ENCODE results near the gene CPNE2.
"Not testable (repeated sequence)": the region's sequence is repeated elsewhere in the genome, so short reads cannot be mapped to it uniquely, and the experiment has no call there.

Gene CPNE2

GRCh38 chr16:57178196-57178595, 85.8 kb downstream of the CPNE2 start:
- Histone ChIP-seq H3K27ac (ENCODE audit: low read depth, low read length) (no peak overlapping the region), H3K4me1 (ENCODE audit: control insufficient read depth, insufficient read depth, low read length) (peaks cover 24% of the 10 kb centered on the region), H3K27me3 (ENCODE audit: control insufficient read depth, insufficient read depth, low read length) (no peaks in the 10 kb centered on the region)

DNA sequence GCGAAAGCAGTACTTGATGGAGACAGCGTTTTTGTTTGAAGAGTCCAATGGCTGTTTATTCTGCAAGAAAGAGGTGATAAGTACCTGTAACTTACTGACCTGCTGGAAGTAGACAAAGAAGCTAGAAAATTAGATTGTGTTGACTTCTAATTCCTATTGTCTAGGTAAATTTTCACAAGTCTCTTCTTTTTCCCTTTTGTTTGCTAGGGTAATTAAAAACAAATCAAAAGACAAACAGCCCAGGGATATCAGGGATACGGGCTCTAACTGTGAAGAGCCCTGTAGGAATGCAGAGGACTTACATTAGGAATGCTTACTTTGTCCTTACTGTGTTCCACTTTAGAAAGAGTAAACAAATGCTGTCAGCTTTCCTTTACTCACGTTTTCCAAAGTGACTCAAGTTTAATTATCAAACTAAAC, 86.4 kb downstream of the CPNE2 start:
- H3K36me3 ChIP-seq (ENCODE audit: control insufficient read depth, insufficient read depth, low read length) = 0 out of 2 replicates have a peak, but pooled peaks cover under 1% of the 10 kb centered on the region
- H3K4me3 ChIP-seq (ENCODE audit: low read depth, low read length) = no peak overlapping the region
- H3K27ac ChIP-seq (ENCODE audit: low read depth, low read length) = peak overlapping the region; percentile 72
- no peaks in the 10 kb centered on the region for H3K9me3 ChIP-seq (ENCODE audit: control insufficient read depth, insufficient read depth, low read length)
- peaks cover 24% of the 10 kb centered on the region for H3K4me1 ChIP-seq (ENCODE audit: control insufficient read depth, insufficient read depth, low read length)
- no peak overlapping the region for H3K9ac ChIP-seq (ENCODE audit: low read depth, low read length)
- no peaks in the 10 kb centered on the region for H3K27me3 ChIP-seq (ENCODE audit: control insufficient read depth, insufficient read depth, low read length)

More at GRCh38 chr16:57178196-57178595, 85.8 kb downstream of the CPNE2 start:
- no peak overlapping the region for H3K9ac ChIP-seq (ENCODE audit: low read depth, low read length)
- no peaks in the 10 kb centered on the region for H3K9me3 ChIP-seq (ENCODE audit: control insufficient read depth, insufficient read depth, low read length)
- H3K4me3 ChIP-seq (ENCODE audit: low read depth, low read length) = no peak overlapping the region
- 0 out of 2 replicates have a peak, but pooled peaks cover 4% of the 10 kb centered on the region for H3K36me3 ChIP-seq (ENCODE audit: control insufficient read depth, insufficient read depth, low read length)

- no peaks in the 10 kb centered on the region for H3K36me3 ChIP-seq (ENCODE audit: control insufficient read depth, insufficient read depth, low read length)
Measured at GRCh38 chr16:57179215-57179828, 86.9 kb downstream of the CPNE2 start.

GRCh38 chr16:57184113-57184512, 91.7 kb downstream of the CPNE2 start:
- no peak overlapping the region for H3K9ac ChIP-seq (ENCODE audit: low read depth, low read length)
- no peaks in the 10 kb centered on the region for H3K9me3 ChIP-seq (ENCODE audit: control insufficient read depth, insufficient read depth, low read length)
- peaks cover 39% of the 10 kb centered on the region for H3K4me1 ChIP-seq (ENCODE audit: control insufficient read depth, insufficient read depth, low read length)
- H3K27ac ChIP-seq (ENCODE audit: low read depth, low read length) = no peak overlapping the region
- H3K36me3 ChIP-seq (ENCODE audit: control insufficient read depth, insufficient read depth, low read length) = no peaks in the 10 kb centered on the region
- H3K4me3 ChIP-seq (ENCODE audit: low read depth, low read length) = peak overlapping the region; percentile 87
- H3K27me3 ChIP-seq (ENCODE audit: control insufficient read depth, insufficient read depth, low read length) = no peaks in the 10 kb centered on the region

More at GRCh38 chr16:57179215-57179828, 86.9 kb downstream of the CPNE2 start:
- H3K27ac ChIP-seq (ENCODE audit: low read depth, low read length) = peak overlapping the region; percentile 72
- H3K9me3 ChIP-seq (ENCODE audit: control insufficient read depth, insufficient read depth, low read length) = no peaks in the 10 kb centered on the region
- H3K9ac ChIP-seq (ENCODE audit: low read depth, low read length) = no peak overlapping the region
- H3K4me3 ChIP-seq (ENCODE audit: low read depth, low read length) = no peak overlapping the region
- peaks cover 26% of the 10 kb centered on the region for H3K4me1 ChIP-seq (ENCODE audit: control insufficient read depth, insufficient read depth, low read length)
- no peaks in the 10 kb centered on the region for H3K27me3 ChIP-seq (ENCODE audit: control insufficient read depth, insufficient read depth, low read length)

DNA sequence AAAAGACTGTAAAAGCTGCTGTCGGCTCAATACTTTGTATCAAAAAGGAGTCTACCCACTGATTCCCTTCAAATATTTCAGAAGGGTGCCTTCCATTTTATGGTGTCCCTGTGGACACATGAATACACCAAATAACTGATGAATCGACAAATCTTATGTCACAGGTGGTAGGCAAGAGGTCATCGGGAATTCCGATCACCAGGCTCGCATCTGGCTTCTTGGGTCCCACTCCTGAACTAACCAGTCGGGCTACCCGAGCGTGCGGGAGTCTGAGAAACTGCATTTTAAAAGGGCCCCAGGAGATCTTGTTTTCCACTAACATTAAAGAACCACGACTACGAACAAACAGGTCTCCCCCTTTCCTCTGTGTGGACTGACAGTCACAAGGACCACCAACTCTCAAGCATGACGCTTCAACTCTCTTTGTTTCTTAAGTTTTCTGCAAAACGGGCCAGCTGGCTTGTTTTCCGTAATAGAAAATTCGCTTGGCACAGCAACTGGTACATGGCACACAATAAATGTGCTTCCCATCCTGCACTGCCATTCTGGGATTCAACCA, 92.6 kb downstream of the CPNE2 start:
- Histone ChIP-seq H3K9ac (ENCODE audit: low read depth, low read length) (peak overlapping the region; percentile 79), H3K4me1 (ENCODE audit: control insufficient read depth, insufficient read depth, low read length) (peaks cover 33% of the 10 kb centered on the region), H3K36me3 (ENCODE audit: control insufficient read depth, insufficient read depth, low read length) (no peaks in the 10 kb centered on the region), H3K9me3 (ENCODE audit: control insufficient read depth, insufficient read depth, low read length) (no peaks in the 10 kb centered on the region), H3K4me3 (ENCODE audit: low read depth, low read length) (peak overlapping the region; percentile 87), H3K27me3 (ENCODE audit: control insufficient read depth, insufficient read depth, low read length) (no peaks in the 10 kb centered on the region), H3K27ac (ENCODE audit: low read depth, low read length) (peak overlapping the region; percentile 88)

DNA sequence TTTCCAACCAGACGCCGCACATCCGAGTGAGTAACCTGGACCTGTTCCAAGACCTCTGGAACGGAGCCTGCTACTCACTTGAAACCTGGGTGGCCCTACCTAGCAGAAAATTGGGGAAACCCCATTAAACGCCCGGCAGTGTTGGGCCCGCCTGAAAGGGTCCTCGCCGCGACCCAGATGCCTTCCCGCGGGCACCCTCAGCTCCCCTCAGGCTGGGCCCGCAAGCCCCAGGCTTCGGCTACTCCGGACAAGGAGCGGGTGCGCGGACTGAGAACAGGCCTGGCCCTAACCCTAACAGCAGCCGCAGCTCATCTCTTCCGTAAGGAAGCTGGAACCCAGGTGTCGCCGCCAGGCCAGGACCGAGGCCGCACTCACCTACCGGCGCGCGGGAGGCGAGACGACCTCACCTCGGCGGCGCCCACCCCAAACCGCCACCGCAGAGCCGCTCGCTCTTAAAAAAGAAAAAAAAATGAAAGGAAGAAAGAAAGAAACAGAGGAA, 93.1 kb downstream of the CPNE2 start:
- Histone ChIP-seq H3K27me3 (ENCODE audit: control insufficient read depth, insufficient read depth, low read length) (no peaks in the 10 kb centered on the region), H3K27ac (ENCODE audit: low read depth, low read length) (peak overlapping the region; percentile 88), H3K4me1 (ENCODE audit: control insufficient read depth, insufficient read depth, low read length) (peaks cover 33% of the 10 kb centered on the region), H3K9me3 (ENCODE audit: control insufficient read depth, insufficient read depth, low read length) (no peaks in the 10 kb centered on the region), H3K9ac (ENCODE audit: low read depth, low read length) (peak overlapping the region; percentile 79), H3K4me3 (ENCODE audit: low read depth, low read length) (peak overlapping the region; percentile 87), H3K36me3 (ENCODE audit: control insufficient read depth, insufficient read depth, low read length) (no peaks in the 10 kb centered on the region)

GRCh38 chr16:57185945-57186871, 93.8 kb downstream of the CPNE2 start, which contains the start of the genes PSME3IP1 and RSPRY1:
PSME3IP1 (minus strand) TSS chr16:57186039; CDS start chr16:57173854, 12,185 bp downstream.
RSPRY1 (plus strand) TSS chr16:57186329; CDS start chr16:57204659, 18,330 bp downstream.
- Histone ChIP-seq H3K27me3 (ENCODE audit: control insufficient read depth, insufficient read depth, low read length) (no peaks in the 10 kb centered on the region), H3K27ac (ENCODE audit: low read depth, low read length) (peak within 1 kb of the TSS; percentile 88), H3K9ac (ENCODE audit: low read depth, low read length) (peak within 1 kb of the TSS; percentile 79), H3K36me3 (ENCODE audit: control insufficient read depth, insufficient read depth, low read length) (no peaks in the 10 kb centered on the region), H3K4me3 (ENCODE audit: low read depth, low read length) (peak within 1 kb of the TSS; percentile 97), H3K9me3 (ENCODE audit: control insufficient read depth, insufficient read depth, low read length) (no peaks in the 10 kb centered on the region), H3K4me1 (ENCODE audit: control insufficient read depth, insufficient read depth, low read length) (peaks cover 29% of the 10 kb centered on the region)

DNA sequence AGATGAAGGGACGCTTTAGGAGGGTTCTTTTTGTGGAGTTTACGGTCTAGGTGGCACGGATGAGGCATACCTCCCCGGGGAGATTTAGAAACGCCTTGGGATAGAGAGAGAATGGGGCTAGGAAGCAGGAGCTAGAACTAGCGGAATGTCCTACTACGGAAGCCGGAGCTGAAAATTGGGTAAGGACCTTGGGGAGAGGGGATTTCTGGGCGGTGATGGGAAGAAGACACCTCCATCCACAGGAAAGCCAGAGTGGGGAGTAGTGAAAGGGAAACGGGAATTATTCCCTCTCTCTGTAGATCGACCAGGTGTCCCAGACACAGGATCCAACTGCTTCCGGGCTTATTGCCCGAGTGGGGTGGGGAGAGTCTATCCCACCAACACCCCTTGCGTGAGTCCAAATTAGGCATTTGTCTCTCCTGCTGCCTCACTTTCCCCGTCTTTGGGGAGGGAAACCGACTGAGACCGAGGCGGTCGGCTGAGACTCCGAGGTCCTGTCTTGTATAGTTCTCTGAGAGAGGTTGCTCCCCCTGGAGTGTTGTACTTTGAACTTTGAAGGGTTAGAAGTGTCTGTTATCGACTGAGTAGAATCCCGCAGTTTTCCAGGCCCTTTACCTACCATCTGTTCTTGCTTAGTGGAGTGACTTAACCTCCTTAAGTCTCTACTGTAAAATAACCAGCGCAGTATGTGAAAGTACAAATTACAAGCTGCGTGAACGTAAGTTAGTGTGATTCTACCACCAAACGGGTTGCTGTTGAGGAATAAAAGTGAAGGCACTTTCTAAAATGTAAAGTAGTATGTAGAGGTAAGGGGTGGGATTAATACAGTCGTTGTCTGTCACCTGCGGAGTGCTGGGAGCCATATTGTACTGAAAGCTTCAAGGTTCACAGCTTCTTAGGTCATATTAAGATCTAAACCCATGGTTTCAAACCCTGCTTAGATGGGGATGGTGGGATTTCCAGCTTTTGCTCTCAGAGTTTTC, 94.8 kb downstream of the CPNE2 start:
- peaks cover 20% of the 10 kb centered on the region for H3K4me1 ChIP-seq (ENCODE audit: control insufficient read depth, insufficient read depth, low read length)
- H3K27ac ChIP-seq (ENCODE audit: low read depth, low read length) = peak overlapping the region; percentile 87
- H3K27me3 ChIP-seq (ENCODE audit: control insufficient read depth, insufficient read depth, low read length) = no peaks in the 10 kb centered on the region

DNA sequence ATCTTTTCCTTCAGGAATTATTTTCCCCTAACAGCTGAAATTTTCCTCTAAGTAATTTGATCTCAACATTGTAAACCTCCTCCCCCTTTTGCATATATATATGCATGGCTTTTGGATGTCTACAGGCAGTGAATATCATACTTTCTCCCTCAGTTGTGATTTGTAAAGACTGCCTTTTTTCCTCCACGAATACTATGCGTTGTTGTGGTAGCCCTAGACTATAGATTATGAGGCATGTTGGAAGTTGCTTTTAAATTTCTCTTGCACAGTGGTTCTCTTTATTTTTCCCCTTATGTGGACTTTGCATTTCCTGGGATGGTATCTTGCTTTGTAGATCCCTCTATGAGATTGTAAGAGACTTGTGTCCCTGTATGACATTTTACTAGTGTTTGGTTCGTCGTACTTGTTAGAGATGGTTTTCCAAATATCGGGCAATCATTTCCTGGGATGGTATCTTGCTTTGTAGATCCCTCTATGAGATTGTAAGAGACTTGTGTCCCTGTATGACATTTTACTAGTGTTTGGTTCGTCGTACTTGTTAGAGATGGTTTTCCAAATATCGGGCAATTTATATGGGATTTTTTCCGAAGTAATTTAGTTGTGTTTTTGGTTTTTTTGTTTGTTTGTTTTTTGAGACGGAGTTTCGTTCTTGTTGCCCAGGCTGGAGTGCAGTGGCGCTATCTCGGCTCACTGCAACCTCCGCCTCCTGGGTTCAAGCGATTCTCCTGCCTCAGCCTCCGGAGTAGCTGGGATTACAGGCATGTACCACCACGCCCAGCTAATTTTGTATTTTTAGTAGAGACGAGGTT, 95.7 kb downstream of the CPNE2 start:
- not testable (repeated sequence) for H3K9ac ChIP-seq (ENCODE audit: low read depth, low read length); H3K27me3 ChIP-seq (ENCODE audit: control insufficient read depth, insufficient read depth, low read length); H3K9me3 ChIP-seq (ENCODE audit: control insufficient read depth, insufficient read depth, low read length); H3K36me3 ChIP-seq (ENCODE audit: control insufficient read depth, insufficient read depth, low read length)
- Histone ChIP-seq H3K27ac (ENCODE audit: low read depth, low read length) (peak overlapping the region; percentile 87), H3K4me1 (ENCODE audit: control insufficient read depth, insufficient read depth, low read length) (peaks cover 16% of the 10 kb centered on the region; the same call in 1 of the 2 replicates), H3K4me3 (ENCODE audit: low read depth, low read length) (peak overlapping the region; percentile 97)

More for the DNA sequence above, 94.8 kb downstream of the CPNE2 start:
- peak overlapping the region; percentile 57 for H3K9ac ChIP-seq (ENCODE audit: low read depth, low read length)
- peak overlapping the region; percentile 97 for H3K4me3 ChIP-seq (ENCODE audit: low read depth, low read length)
- no peaks in the 10 kb centered on the region for H3K9me3 ChIP-seq (ENCODE audit: control insufficient read depth, insufficient read depth, low read length)
- no peaks in the 10 kb centered on the region for H3K36me3 ChIP-seq (ENCODE audit: control insufficient read depth, insufficient read depth, low read length)
